Breast epithelium (tissue), 3 donors: ENCODE data around the gene NEIL3.

Experiments used
- POLR2AphosphoS5 ChIP-seq, 3 donors: sonication (generic); formaldehyde crosslinking; IDR thresholded peaks; one replicate each; pipeline ENCODE4 v1.6.1; 2017; ENCODE audit warnings: antibody characterized with exemption in 3 of 3
- TF ChIP-seq, protein P1 (sequence below), 3 donors: fragments of 450-650 bp; IDR thresholded peaks; one replicate each; pipeline ENCODE4 v1.5.1; 2016 to 2017; ENCODE audit warnings: antibody characterized with exemption in 3 of 3, mild to moderate bottlenecking in 3 of 3, moderate library complexity in 3 of 3

DNA sequence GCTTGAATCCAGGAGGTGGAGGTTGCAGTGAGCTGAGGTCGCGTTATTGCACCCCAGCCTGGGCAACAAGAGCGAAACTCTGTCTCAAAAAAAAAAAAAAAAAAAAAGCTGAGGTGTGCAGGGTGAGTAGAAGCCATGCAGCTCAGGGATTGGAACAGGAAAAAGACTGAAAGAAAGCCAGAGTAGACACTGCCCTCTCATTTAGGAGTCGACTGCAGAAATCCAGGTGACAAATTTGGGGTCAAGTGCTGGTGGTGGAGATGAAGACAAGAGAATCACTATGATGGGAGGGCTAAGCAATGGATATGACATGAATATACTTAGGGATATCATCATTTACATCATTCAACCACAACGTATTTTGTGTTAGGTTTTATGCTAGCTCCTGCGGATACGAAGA, 1.9 kb downstream of the NEIL3 start:
- no peak for TF ChIP-seq POLR2AphosphoS5 (IDR thresholded peaks at IDR 0.05)
- TF ChIP-seq, protein P1, sequence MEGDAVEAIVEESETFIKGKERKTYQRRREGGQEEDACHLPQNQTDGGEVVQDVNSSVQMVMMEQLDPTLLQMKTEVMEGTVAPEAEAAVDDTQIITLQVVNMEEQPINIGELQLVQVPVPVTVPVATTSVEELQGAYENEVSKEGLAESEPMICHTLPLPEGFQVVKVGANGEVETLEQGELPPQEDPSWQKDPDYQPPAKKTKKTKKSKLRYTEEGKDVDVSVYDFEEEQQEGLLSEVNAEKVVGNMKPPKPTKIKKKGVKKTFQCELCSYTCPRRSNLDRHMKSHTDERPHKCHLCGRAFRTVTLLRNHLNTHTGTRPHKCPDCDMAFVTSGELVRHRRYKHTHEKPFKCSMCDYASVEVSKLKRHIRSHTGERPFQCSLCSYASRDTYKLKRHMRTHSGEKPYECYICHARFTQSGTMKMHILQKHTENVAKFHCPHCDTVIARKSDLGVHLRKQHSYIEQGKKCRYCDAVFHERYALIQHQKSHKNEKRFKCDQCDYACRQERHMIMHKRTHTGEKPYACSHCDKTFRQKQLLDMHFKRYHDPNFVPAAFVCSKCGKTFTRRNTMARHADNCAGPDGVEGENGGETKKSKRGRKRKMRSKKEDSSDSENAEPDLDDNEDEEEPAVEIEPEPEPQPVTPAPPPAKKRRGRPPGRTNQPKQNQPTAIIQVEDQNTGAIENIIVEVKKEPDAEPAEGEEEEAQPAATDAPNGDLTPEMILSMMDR (IDR thresholded peaks at IDR 0.05): no peak
